GM18951 (cell line): ENCODE data around the gene NR1H2.

Source experiments
- POLR2A ChIP-seq: IDR thresholded peaks from 4 replicates; pipeline ENCODE4 v1.6.1; 2011; ENCODE audit warnings: mild to moderate bottlenecking; ENCODE audit not compliant: insufficient read length, insufficient read depth; ENCODE audit errors: extremely low read depth
- in situ Hi-C: fragments of 300-500 bp; cut with MboI; formaldehyde crosslinking; loops from one replicate; pipeline ENCODE4 v1.12.0; 2022; ENCODE audit warnings: low sequenced_read_pairs, mixed read lengths, inconsistent platforms; ENCODE audit not compliant: unreplicated experiment

Gene NR1H2

DNA sequence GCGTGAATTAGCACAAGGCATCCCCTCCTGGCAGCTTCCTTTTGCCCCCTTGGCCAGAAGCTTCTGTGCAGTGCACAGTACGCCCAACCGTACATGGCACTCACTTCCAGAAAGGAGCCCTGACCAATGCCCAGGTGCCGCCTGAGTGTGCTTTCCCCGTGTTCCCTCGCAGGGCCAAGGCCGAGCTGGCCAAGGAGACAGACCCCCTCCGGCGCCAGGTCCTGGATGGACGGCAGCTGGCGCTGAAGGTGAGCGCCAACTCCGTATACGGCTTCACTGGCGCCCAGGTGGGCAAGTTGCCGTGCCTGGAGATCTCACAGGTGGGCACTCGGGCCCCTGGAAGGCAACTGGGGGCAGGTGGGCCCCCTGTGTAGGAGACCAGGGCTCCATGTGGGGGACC lies 33.1 kb downstream of the NR1H2 start:
- in situ Hi-C loops, result no loop called here
- TF ChIP-seq POLR2A, result no peak

DNA sequence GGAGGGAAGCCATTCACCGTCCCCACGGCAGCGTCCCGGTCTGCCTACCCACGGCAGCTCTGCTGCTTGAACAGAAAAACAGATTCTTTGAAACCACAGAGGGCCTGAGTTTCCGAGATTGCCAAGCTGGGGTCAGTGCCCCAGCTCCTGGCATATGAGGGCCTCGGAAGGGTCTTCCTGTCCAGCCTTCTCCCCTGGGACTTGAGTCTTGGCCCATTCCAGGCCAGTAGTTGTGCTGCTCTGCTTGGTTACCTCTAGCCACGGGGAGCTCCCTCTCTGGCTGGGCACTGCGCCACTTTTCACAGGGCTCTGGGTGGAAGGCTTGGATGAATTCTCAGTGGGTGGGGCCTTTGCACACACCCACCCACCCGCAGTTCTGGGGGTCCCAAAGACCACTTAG lies 33.9 kb downstream of the NR1H2 start:
- no peak for TF ChIP-seq POLR2A
- in situ Hi-C loops, result no loop called here

DNA sequence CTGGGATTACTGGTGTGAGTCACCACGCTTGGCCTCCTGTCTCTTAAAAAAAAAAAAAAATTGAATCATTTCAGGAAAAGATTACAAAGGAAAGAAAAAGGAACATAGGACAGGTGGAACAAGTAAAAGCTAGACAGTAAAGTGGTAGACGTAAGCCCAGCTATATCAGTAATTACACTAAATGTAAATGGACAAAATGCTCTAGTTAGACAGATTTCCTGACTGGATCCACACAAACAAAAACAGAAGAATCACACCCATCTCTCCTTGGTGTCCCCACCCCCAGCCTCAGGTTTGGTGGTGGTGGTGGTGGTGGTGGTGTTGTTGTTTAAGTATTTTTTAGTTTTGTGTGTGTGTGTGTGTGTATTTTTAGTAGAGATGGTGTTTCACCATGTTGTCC lies 36.2 kb downstream of the NR1H2 start:
- in situ Hi-C loops, result no loop called here
- no peak for TF ChIP-seq POLR2A

- in situ Hi-C loops, result no loop called here
- TF ChIP-seq POLR2A, result no peak
Observed at GRCh38 chr19:50413096-50413495, 36.8 kb downstream of the NR1H2 start.

- in situ Hi-C loops, result no loop called here
- TF ChIP-seq POLR2A, result no peak
Observed at GRCh38 chr19:50413531-50413930, 37.3 kb downstream of the NR1H2 start.

GRCh38 chr19:50414864-50415660 lies 38.8 kb downstream of the NR1H2 start:
- TF ChIP-seq POLR2A, result no peak
- in situ Hi-C loops, result no loop called here

DNA sequence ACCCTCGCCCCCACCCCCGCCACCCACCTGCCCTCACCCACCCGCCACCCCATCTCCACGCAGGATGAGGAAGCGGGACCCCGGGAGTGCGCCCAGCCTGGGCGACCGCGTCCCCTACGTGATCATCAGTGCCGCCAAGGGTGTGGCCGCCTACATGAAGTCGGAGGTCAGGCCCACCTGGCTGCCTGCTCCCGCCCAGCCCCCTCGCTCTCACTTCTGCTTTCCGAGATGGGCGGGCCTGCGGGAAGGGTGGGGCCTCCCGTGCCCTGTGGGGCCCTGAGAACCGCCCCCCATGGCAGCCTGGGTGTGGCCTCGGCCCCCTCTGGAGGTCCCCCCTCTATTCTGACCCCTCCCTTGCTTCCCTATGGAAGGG lies 39.4 kb downstream of the NR1H2 start:
- peak; percentile 57 for TF ChIP-seq POLR2A
- in situ Hi-C loops, result no loop called here

- TF ChIP-seq POLR2A, result no peak
- in situ Hi-C loops, result no loop called here
Observed at GRCh38 chr19:50416034-50416977, 40.0 kb downstream of the NR1H2 start.

GRCh38 chr19:50417111-50418081 lies 41.1 kb downstream of the NR1H2 start:
- in situ Hi-C loops, result no loop called here
- no peak for TF ChIP-seq POLR2A

DNA sequence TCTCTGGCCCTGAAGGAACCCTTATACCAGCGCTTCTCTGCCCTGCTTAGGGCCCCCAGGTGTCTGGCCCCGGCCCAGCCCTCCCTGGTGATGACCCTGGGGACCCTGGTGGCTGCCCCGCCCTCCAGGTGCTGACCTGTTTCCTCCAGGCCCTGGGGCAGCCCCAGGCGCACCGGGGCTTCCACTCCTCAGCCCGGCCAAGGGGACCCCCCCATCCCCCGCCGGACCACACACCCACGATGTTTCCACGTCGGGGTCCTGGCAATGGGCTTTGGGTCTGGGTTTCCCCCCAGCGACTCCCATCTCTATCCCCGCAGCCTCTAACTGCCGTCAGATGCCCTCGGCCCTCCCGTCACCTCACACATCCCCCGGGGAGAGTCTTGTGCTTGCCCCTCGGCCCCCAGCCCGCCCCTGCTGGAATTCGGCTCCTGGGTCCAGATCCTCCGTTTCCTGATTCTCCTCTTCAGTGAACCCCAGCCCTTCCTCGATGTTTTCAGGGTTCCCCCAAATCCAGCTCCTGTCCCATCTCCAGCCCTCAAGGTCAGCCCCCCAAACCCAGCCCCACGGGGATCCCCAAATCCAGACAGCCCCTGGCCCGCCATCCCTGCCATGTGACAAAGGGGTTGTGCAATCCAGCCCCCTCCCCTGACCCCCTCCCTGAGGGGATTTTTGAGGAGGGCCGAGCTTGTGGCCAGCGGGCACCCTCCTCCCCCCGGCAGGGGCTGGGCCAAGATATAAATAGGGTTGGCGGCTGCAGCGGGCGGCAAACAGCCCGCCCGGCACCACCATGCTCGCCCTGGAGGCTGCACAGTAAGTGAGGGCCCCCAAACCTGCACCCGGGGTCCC lies 42.1 kb downstream of the NR1H2 start, which contains the start of gene SPIB:
TSS of gene SPIB (plus strand) at position 763 of the 846 bp plus-strand sequence. CDS start at position 788, 25 bp downstream.
- in situ Hi-C loops, result no loop called here
- peak; percentile 96 for TF ChIP-seq POLR2A

- TF ChIP-seq POLR2A, result no peak
- in situ Hi-C loops, result no loop called here
Observed at GRCh38 chr19:50419022-50419579, 42.8 kb downstream of the NR1H2 start.
